Left lobe of liver (tissue), 2 donors: ENCODE measurements around the gene LUM. TPM values are rescaled to one million over a fixed set of nuclear protein-coding genes. Genes with fewer than 3 reads are reported as not detected.
"Not testable (repeated sequence)": the region's sequence is repeated elsewhere in the genome, so short reads cannot be mapped to it uniquely, and the experiment has no call there.

ENCODE experiments used
- ATAC-seq: fragments of 200-7000 bp; cut with Tn5 transposase; one replicate; pipeline ENCODE4 v1.9.1; 2020; ENCODE audit warnings: mild to moderate bottlenecking, moderate library complexity
- DNase-seq: peaks from one replicate; pipeline ENCODE4 v3.0.0-alpha.2; 2020; ENCODE audit warnings: low spot score
- total RNA-seq: library from RNA; stranded (reverse); gene quantifications from one replicate; pipeline ENCODE4 v1.2.1, GENCODE V29; 2021
- donor health status: DM: no; HTN: no; CAD: no; lungs with moderate emphysema.
- donor health status: DM: no; HTN: yes; CAD: no.

LUM gene
- total RNA-seq, 1 donor from 2014 or later = 4.9 TPM

DNA sequence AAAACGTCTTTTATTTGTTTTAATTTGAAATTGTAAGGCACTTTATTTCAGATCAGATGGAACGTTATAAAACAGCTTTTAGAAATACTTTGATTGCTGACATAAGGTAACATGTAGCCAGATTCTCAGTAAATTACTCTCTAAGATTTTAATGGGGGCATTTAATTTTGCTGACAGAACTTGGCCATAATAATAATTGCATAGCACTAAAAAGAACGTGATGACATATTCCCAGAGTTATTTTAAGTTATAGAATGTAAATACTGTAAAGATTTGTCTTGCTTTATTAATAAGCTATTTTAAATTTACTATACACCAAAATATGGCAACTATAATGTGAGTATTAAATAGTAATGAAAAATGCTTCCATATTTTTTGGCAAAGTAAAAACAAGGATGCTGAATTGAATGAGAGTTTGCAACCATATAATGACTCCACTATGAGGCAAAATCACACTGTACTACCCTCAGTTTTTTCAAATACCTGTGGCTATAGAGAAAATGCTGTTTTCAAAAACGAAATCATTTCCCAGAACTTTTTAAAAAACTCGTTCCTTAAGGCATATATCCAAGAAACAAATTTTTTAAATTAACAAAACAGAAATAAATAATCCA is 876 bp downstream of the LUM start:
- DNase-seq (no peak), ATAC-seq (no peak)

DNA sequence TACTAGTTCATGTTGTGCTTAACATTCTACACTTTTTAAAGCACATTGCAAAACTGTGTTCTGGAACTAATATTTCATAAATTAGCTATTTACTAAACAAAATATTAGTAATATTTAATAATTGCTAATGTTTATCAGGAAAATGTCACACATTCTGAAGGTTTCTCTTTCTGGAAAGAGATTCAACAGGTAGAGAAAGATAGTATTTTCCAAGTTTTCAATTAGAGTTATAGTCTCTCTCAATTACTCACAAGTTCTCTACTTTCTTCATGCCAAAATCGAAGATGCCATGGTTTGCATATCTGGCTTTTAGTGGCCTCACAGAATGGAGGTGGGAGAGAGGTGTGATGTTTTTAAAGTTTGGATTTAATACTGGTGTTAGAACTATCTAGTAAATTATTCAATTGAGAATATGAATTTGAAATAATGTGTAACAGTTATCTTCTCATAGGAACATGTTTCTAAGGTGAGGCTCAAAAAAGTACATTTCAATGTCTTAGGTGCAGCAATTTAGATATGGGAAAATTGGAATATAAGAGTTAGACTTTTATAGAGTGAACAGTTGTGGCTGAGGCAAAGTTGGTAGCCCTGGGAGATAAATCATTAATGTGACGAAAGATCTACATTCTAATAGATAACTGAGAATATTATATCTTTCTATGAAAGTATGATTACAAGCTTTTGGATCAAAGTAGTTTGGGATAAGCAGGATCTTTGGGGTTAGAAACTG is 1.5 kb downstream of the LUM start:
- ATAC-seq (no peak), DNase-seq (no peak)

DNA sequence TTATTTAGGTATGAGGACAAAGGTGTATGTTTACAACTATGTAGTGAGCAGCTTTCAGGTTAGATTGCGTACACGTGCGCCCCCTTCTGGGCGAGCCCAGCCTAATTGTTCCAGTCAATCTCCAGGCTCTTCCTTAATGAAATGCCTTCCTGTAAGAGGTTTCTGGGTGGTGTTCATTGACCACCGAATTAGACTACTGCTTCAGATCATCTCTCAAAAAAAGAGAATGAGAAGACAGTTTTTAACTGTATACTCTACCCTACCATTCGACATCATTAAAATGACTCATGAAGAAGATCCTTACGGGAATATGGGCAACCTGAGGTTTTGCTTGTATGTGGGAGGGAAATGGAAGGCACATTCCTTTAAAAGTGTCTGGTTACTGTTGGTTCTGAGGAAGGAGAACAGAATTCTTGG is 2.1 kb downstream of the LUM start:
- DNase-seq (peak; percentile 50), ATAC-seq (peak; percentile 80)

DNA sequence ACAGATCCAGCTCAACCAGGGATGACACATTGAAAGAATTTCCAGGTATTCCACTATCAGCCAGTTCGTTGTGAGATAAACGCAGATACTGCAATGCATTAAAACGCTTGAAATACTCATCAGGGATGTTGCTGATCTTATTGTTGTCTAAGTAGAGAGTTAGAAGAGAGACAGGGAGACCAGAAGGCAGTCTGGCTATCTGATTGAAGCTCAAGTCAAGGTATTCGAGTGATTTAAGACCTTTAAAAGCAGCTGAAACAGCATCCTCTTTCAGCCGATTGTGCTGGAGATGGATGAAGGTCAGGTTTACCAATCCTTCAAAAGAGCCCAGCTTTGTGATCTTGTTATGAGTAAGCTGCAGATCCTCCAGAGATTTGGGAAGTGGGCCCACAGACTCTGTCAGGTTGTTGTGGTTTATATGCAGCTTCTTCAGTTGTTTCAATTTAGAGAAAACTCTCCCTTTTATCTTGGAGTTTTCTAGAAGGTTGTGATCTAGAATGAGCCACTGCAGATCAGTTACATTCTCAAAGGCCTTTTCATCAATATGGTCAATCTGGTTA is 3.0 kb downstream of the LUM start:
- no peak for ATAC-seq
- DNase-seq = no peak

DNA sequence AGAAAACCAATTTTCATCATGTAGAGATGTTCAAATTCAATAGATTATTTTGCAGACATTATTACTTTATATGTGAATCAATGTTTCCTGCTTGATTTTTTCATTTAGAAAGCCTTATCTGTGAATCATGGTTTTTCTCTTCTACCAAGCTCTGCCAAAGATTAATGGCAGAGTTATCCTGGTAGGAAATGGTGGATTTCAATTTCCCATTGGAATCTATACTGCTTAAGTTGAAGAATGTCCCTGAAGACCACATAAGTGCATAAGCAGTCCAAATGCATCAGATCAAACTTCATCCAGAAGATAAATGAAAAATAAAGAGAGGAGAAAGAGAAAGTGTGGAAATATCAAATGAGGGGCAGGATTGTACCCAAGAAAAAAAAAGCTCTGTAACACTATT is 5.0 kb downstream of the LUM start:
- DNase-seq = no peak
- no peak for ATAC-seq

DNA sequence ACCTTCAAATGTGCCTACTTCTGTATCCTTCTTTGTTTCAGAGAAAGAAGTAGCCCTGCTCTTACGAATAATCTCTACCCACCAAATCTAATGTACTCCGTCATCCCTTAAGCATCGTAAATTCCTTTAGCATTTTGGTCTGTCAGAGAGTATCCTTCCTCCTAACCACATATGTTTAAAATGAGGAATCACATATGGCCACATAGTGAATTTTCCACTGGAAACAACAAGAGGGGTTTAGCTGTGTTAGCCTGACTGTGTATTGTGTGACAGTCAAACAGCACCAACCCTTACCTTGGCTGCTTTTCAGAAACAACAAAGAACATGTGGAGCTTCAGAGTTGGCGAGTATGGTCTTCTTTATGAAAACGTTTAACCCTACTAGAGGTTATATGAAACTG is 5.5 kb downstream of the LUM start:
- DNase-seq = no peak

DNA sequence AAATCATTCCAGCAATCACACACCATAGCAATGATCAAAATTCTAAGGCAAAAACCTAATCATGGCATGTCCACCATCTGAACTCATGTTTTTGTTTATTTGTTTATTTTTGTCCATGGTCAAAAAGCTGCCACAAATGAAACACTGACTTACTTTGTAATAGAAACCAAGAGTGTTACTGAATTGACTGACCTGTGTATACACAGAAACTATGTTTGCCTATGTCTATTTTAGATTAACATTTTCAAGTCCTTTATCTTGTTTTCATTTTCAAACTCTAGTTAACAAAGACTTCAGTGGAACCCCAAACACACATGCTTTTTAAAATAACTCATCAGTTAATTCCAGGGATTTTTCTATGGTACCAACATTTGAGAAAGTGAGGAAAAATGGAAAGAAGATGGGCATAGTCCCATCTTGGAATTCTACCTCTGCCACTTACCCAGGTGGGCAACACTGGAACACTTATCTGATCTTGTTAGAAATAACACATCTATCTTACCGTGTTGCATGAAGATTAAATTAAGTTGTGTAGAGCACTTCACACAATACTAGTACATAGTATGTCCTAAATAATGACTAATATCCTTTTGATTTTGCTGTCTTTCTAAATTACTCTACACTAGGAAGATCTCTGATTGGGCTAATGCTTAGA is 6.4 kb downstream of the LUM start:
- DNase-seq (no peak), ATAC-seq (no peak)

More for the DNA sequence above, 5.5 kb downstream of the LUM start:
- ATAC-seq = no peak

DNA sequence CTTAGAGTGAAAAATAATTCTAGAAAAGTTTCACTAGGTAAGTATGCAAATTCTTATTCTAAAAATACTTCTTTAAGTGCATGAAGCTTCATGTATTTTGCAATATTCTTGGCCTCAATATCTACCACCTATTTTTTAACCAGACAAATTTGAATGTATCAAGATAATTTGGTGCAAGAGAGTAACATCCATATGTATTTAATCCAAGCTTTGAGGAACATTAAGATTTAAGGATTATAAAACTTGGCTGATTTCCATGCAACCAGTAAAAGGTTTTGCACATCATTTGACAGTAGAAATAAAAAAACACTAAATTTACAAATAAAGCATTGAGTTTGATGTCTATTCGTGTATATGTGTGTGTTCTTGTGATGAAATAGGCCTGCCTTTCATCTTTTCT is 7.7 kb downstream of the LUM start:
- DNase-seq (no peak), ATAC-seq (no peak)

DNA sequence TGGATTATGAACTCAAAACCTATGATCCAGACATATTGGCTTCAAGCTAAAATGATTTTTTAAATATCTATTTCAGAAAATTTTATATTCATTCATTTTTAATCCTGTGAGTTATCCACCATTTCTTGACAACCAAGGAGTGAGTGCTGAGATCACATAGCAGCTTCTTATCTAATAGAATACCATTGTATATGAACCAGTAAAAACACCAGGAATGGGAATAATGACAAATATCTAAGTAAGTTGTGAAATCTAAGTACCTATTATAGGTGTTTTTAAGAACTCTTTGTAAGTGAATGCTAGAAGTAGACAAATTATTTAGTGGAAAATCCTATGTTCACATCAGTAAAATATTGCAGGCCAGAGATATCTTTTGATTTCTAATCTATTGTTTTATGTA is 8.2 kb downstream of the LUM start:
- ATAC-seq (no peak), DNase-seq (no peak)

DNA sequence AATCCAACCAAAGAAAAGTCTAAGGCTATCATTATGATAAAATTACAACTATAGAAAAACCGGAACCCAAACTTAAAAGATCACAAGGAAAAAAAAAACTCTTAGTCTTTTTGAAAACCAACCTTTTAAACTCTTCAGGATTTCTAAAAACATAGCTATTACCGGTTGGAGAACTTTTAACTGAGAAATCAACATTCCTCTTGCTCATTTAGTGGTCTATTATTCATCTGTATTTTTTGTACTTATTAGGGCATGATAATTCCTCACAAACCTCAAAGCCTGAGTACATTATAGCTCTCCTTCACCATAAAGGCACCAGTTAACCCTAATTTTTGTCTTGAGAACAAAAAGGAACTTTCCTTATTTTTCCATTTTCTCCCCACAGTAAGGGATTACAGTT is 10.4 kb downstream of the LUM start:
- no peak for ATAC-seq
- no peak for DNase-seq

DNA sequence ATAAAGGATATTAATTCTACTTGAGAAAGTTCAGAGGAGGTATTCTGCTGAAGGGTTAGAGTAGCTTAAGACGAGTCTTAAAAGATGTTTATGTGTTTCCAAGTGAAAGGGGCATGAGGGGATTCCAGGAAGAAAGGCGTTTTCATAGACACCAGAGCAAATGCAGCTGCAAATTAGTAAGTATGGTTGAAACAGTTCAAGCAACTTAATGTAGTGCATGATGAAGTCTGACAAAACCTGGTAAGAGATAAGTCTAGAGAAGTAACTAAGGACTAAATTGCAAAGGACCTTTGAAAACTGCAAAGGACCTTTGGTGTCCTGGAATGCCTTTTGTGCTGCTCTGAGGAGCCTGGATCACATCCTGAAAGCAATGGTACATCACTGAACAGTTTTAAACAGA is 11.5 kb downstream of the LUM start:
- ATAC-seq = no peak

DNA sequence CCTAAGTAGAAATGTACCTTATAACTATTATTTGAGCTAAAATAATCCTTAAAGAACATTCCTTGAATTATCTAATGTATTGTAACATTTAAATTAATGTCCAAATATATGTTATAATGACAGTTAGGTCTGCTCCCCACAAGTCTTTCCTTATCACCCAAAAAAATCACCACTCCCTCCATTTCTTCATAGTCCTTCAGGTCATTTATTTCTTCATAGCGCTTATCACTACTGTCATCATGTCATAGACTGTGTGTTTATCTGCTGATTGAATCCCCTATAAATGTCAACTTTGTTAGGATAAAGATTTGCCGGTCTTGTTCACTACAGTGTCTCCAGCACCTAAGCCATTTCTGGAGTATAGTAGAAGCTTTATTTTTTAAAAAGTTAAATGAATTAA is 12.0 kb downstream of the LUM start:
- no peak for ATAC-seq
- DNase-seq = no peak

More for the DNA sequence above, 11.5 kb downstream of the LUM start:
- no peak for DNase-seq

DNA sequence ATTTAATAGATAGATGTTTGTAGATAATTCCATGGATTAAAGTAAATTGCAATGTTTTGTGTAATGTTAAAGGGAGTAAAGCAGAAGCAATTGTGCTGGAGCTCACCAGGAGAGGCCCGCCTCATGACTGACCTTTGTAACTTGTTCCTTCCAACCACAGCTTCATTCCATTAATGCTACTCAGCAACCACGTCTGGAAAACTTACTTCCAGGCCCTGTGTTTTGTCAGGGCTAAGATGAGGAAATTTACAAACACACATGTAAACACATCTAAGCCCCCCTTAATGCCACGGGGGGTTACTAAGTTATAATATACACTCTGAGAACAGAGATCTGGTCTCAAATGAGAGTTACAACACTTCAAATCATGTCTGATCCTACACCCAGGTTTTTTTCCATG is 12.4 kb downstream of the LUM start:
- DNase-seq (no peak), ATAC-seq (no peak)

DNA sequence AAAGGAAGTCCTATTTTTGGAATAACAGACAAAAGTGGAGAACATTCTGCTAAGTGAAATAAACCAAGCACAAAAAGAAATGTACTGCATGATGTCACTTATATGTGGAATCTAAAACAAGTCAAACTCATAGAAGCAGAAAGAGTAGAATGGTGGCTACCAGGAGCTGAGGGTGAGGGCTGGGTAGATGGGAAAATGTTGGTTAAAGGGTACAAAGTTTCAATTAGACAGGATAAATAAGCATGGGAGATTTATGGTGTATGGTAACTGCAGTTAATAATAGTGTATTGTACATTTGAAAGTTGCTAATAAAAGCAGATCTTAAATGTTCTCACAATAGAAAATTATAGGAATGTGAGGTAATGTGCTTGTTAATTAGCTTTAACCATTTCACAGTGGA is 12.8 kb downstream of the LUM start:
- no peak for ATAC-seq

DNA sequence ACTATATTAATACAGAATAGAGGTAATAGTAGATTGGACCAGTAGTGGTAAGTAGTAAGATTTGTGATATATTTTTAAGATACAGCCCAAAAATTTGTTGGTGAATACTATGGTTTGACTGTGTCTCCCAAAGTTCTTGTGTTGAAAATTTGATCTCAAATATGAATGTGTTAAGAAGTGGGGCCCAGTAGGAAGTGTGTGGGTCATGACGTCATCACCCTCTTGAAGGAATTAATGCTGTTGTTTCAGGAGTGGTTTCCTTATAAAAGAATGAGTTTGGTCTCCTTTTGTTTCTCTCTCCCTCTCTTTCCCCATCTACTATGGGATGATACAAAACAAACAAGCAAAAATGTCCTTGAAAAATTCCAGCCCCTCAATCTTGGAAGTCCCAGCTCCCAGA is 16.3 kb downstream of the LUM start:
- DNase-seq = no peak
- ATAC-seq = no peak

More for the DNA sequence above, 12.8 kb downstream of the LUM start:
- DNase-seq = no peak

DNA sequence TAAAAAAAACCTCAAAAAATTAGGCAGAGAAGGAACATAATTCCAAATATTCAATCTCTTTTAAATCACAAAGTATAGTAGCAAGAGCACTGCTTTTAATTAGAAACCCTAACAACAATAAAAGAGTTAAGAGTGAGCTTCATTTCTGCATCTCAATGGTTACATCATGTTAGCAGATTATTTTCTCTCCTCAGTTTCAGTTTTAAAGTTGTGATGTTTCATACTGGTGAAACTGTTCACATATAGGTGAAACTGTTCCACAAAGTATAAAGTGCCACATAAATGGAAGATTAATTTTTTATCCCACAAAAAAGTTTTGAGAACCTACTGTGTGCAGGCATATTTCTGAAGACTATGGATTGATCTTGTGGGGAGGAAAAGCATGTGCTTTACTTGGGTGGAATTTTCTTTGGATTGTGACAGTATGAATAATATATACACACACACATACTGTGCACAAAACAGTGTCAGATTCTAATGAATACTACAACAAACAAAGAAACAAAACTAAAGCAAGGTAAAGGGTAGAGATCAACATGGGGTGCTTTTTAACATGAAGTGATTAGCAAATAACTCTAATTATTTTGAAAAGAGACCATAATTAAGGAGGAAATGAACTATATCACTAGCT is 17.1 kb downstream of the LUM start:
- DNase-seq = no peak
- ATAC-seq = no peak

DNA sequence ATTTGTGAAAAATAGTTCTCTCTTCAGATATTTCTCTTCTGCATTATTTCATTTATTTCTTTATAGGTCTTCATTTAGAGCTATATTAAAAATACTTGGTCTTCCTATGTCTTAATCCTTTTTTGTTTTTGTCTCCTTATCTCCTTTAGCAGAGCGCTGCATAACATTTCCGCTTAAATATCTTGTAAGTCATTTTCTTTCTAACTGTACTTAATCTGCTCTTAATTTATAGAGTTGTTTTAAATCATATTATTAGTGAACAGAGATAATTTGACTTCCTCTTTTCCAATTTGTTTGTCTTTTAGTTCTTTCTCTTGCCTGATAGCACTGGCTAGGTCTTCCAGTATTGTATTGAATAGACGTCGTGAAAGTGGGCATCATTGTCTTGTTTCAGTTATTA is 18.0 kb downstream of the LUM start:
- ATAC-seq (no peak), DNase-seq (no peak)

DNA sequence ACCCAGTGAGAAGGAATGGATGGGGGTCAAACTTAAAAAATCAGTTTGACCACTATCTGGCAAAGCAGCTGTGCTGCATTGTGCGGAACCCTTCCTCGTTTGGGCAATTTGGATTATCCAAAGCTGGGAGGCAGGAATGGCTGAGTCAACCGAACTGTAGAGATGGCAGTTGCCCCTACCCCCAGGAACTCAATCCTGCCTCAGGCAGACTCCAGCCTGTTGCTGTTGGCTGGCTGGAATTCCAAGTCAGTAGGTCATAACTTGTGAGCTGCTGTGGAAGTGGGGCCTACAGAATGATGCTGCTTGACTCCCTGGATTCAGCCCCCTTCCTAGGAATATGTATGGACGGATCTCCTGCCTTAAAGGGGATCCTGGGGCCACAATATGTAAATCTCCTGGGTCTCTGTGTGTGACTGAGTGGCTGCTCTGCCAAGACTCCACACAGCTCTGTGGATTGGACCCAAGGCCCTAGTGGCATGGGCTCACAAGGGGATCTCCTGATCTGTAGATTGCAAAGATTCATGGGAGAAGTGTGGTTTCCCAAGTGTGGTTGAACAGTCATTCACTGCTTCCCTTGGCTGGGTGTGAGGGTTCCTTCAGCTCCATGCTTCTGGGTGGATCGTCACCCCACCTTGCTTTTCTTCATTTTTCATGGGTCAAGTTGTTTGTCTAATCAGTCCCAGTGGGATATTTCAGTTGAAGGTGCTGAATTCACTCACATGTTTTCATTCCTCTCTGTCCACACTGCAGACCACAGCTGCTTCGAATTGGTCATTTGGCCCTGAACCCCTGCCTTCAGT is 19.2 kb downstream of the LUM start:
- ATAC-seq = no peak
- DNase-seq = no peak

DNA sequence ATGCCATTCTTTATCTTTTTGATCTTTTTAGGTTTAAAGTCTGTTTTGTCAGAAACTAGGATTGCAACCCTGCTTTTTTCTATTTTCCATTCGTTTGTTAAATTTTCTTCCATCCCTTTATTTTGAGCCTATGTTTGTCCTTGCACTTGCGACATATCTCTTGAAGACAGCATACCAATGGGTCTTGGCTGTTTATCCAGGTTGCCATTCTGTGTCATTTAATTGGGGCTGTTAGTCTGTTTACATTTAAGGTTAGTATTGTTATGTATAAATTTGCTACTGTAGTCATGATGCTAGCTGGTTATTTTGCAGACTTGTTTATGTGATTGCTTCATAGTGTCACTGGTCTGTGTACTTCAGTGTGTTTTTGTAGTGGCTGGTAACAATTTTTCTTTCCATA is 21.3 kb downstream of the LUM start:
- DNase-seq, ATAC-seq: not testable (repeated sequence)

DNA sequence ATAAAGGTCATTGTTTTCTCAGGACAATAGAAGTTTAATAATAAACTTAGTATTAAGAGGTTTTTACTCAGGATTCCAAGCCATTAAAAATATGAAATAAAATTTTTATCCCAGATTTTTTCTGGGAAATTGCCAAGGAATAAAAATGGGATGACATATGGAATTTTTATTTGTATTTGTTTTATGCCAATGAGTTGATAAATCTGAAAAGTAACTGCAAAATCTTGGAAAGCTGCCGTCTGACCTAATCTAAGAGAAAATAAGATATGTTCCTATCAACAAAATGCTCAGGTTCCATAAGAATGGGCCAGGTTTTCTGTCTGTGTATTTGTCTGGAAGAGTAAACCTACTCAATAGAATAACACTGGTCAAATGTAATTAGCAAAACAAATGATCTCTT is 31.3 kb downstream of the LUM start:
- DNase-seq = no peak
- ATAC-seq = no peak

DNA sequence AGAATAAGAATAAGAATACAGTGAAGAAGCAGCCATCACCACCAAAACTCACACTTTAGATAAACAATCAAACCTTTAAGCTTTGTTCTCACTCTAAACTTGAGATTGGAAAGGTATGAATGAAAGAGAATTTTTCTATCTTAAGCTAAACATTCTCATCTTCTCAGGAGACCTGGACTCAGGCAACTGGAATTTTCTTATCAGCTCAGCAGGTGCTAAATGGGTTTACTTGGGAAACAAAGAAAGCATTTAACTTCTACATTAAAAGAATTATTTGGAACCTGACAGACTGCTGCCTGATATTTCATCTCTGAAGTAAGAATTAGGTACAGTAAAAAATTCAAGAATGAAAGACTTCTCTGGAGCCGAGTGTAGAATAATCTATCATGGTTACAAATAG is 32.8 kb downstream of the LUM start:
- ATAC-seq (no peak), DNase-seq (no peak)
